Ishikawa (cell line): ENCODE data around the gene DHX32.

Experiments
- CEBPB ChIP-seq: IDR thresholded peaks from 2 replicates; pipeline ENCODE4 v1.6.1; 2012
- CREB1 ChIP-seq: IDR thresholded peaks from 2 replicates; pipeline ENCODE4 v1.6.1; 2012; ENCODE audit warnings: low read depth
- EGR1 ChIP-seq: IDR thresholded peaks from 2 replicates; pipeline ENCODE4 v1.6.1; 2012
- EP300 ChIP-seq: IDR thresholded peaks from 2 replicates; pipeline ENCODE4 v1.6.1; 2012; ENCODE audit warnings: borderline replicate concordance
- MAX ChIP-seq: IDR thresholded peaks from 2 replicates; pipeline ENCODE4 v1.6.1; 2012
- NFIC ChIP-seq: IDR thresholded peaks from 2 replicates; pipeline ENCODE4 v1.6.1; 2012
- RAD21 ChIP-seq: IDR thresholded peaks from 2 replicates; pipeline ENCODE4 v1.6.1; 2012; ENCODE audit warnings: low read depth
- REST ChIP-seq: IDR thresholded peaks from 2 replicates; pipeline ENCODE4 v1.6.1; 2012; ENCODE audit warnings: low read depth, mild to moderate bottlenecking
- TAF1 ChIP-seq: IDR thresholded peaks from 2 replicates; pipeline ENCODE4 v1.6.1; 2012; ENCODE audit warnings: low read depth, mild to moderate bottlenecking
- TCF12 ChIP-seq: IDR thresholded peaks from 2 replicates; pipeline ENCODE4 v1.6.1; 2012; ENCODE audit warnings: low read depth
- YY1 ChIP-seq: IDR thresholded peaks from 2 replicates; pipeline ENCODE4 v1.6.1; 2012; ENCODE audit warnings: low read depth

GRCh38 chr10:125822878-125823662 lies 58.0 kb downstream of the DHX32 start, which contains the start of the genes BCCIP and UROS:
- no peak for TF ChIP-seq CREB1
- TF ChIP-seq NFIC = no peak
- TF ChIP-seq EP300 = peak; percentile 72; the same call in 1 of the 2 replicates
- no peak for TF ChIP-seq REST
- no peak for TF ChIP-seq CEBPB
- no peak for TF ChIP-seq RAD21
- no peak for TF ChIP-seq EGR1
- peak; percentile 80 for TF ChIP-seq MAX
- TF ChIP-seq TCF12 = no peak; the same call in 1 of the 2 replicates
- TF ChIP-seq TAF1 = peak; percentile 96
- TF ChIP-seq YY1 = peak; percentile 98
